DOHH2 (cell line): ENCODE data around the gene LIFR.

Experiments used
- H3F3A ChIP-seq: fragments of 200-600 bp; sonication (generic), shearing (Covaris generic); 2 replicates; pipeline ENCODE4 v1.6.0; 2016; ENCODE audit warnings: antibody characterized with exemption, mild to moderate bottlenecking; ENCODE audit not compliant: control insufficient read depth, insufficient read depth
- H3K27ac ChIP-seq: fragments of 200-600 bp; sonication (generic); 2 replicates; pipeline ENCODE4 v1.5.1; 2014; ENCODE audit warnings: low read depth, mild to moderate bottlenecking, low read length, moderate library complexity
- H3K27me3 ChIP-seq: fragments of 200-600 bp; sonication (generic); 2 replicates; pipeline ENCODE4 v1.6.1; 2014; ENCODE audit warnings: mild to moderate bottlenecking, low read length, mixed read lengths; ENCODE audit not compliant: control insufficient read depth
- H3K36me3 ChIP-seq: fragments of 200-600 bp; sonication (generic); 2 replicates; pipeline ENCODE4 v1.6.1; 2014; ENCODE audit warnings: mild to moderate bottlenecking, low read length, moderate library complexity, mixed read lengths; ENCODE audit not compliant: control insufficient read depth
- H3K4me1 ChIP-seq: fragments of 200-600 bp; sonication (generic); 2 replicates; pipeline ENCODE4 v1.6.1; 2014; ENCODE audit warnings: mild to moderate bottlenecking, low read length, mixed read lengths; ENCODE audit not compliant: control insufficient read depth
- H3K4me2 ChIP-seq: fragments of 200-600 bp; sonication (generic); 2 replicates; pipeline ENCODE4 v1.6.0; 2014; ENCODE audit warnings: mild to moderate bottlenecking, low read length, moderate library complexity
- H3K4me3 ChIP-seq: fragments of 200-600 bp; sonication (generic); 2 replicates; pipeline ENCODE4 v1.5.1; 2014; ENCODE audit warnings: mild to moderate bottlenecking, low read length, mixed read lengths
- H3K79me2 ChIP-seq: fragments of 200-600 bp; sonication (generic); 2 replicates; pipeline ENCODE4 v1.6.1; 2014; ENCODE audit warnings: mild to moderate bottlenecking, low read length, mixed read lengths; ENCODE audit not compliant: control insufficient read depth
- H3K9me2 ChIP-seq: fragments of 200-600 bp; sonication (generic); replicated peaks from 2 replicates; pipeline ENCODE4 v1.6.1; 2014; ENCODE audit warnings: mild to moderate bottlenecking, low read length, mixed read lengths; ENCODE audit not compliant: control insufficient read depth
- H3K9me3 ChIP-seq: fragments of 200-600 bp; sonication (generic); 2 replicates; pipeline ENCODE4 v1.6.1; 2014; ENCODE audit warnings: antibody characterized with exemption, low read length, mixed read lengths; ENCODE audit not compliant: control insufficient read depth, insufficient read depth
- H4K20me1 ChIP-seq: fragments of 200-600 bp; sonication (generic); 2 replicates; pipeline ENCODE4 v1.6.0; 2014; ENCODE audit warnings: low read depth, mild to moderate bottlenecking, antibody characterized with exemption, low read length, moderate library complexity; ENCODE audit not compliant: control insufficient read depth, insufficient read depth
- EZH2phosphoT487 ChIP-seq: fragments of 200-600 bp; sonication (generic); IDR thresholded peaks from 2 replicates; pipeline ENCODE4 v1.6.1; 2017; ENCODE audit warnings: borderline replicate concordance, mild to moderate bottlenecking, antibody characterized with exemption, low read length, moderate library complexity, mixed read lengths
- TF ChIP-seq, protein P1 (sequence below): fragments of 200-600 bp; sonication (generic); IDR thresholded peaks from one replicate; pipeline ENCODE4 v1.5.1; 2014; ENCODE audit warnings: antibody characterized with exemption, mild to moderate bottlenecking, low read depth, low read length; ENCODE audit not compliant: poor library complexity, severe bottlenecking

The LIFR gene

DNA sequence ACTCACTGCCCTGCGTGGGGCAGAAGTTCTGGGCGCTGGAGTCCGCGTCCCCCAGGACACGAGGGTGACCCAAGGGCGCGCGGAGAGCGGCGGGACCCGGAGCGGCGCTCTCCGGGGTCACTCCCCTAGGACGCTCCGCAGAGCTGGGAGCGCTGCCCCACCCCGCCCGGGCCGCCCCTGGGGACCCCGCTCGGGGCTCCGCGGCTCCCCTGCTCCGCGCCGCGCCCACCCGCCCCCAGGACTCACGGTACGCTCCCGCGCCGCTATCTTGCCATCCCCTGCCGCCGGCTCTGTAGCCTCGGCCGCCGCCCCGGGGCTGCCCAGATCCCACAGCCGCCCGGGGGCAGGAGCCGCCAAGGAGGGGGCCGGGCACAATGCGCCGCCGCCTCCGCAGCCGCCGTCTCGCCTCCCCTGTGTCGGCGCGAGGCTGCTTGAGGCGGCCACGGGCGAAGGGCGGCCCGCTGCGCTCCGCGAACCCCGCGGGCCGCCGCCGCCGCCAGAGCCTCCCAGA lies 303 bp downstream of the LIFR start:
- H3F3A ChIP-seq, result no peaks in the 10 kb centered on the region
- no peak overlapping the region for H3K27ac ChIP-seq
- TF ChIP-seq, protein P1, sequence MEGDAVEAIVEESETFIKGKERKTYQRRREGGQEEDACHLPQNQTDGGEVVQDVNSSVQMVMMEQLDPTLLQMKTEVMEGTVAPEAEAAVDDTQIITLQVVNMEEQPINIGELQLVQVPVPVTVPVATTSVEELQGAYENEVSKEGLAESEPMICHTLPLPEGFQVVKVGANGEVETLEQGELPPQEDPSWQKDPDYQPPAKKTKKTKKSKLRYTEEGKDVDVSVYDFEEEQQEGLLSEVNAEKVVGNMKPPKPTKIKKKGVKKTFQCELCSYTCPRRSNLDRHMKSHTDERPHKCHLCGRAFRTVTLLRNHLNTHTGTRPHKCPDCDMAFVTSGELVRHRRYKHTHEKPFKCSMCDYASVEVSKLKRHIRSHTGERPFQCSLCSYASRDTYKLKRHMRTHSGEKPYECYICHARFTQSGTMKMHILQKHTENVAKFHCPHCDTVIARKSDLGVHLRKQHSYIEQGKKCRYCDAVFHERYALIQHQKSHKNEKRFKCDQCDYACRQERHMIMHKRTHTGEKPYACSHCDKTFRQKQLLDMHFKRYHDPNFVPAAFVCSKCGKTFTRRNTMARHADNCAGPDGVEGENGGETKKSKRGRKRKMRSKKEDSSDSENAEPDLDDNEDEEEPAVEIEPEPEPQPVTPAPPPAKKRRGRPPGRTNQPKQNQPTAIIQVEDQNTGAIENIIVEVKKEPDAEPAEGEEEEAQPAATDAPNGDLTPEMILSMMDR, result no peak
- no peak for TF ChIP-seq EZH2phosphoT487
- no peaks in the 10 kb centered on the region for H3K4me1 ChIP-seq
- H3K4me2 ChIP-seq, result no peak overlapping the region
- no peaks in the 10 kb centered on the region for H3K27me3 ChIP-seq
- no peak overlapping the region for H3K4me3 ChIP-seq
- H3K36me3 ChIP-seq, result no peaks in the 10 kb centered on the region
- H3K79me2 ChIP-seq, result no peaks in the 10 kb centered on the region
- H4K20me1 ChIP-seq, result no peaks in the 10 kb centered on the region
- H3K9me2 ChIP-seq, result no peaks in the 10 kb centered on the region
- no peaks in the 10 kb centered on the region; the same call in 1 of the 2 replicates for H3K9me3 ChIP-seq

DNA sequence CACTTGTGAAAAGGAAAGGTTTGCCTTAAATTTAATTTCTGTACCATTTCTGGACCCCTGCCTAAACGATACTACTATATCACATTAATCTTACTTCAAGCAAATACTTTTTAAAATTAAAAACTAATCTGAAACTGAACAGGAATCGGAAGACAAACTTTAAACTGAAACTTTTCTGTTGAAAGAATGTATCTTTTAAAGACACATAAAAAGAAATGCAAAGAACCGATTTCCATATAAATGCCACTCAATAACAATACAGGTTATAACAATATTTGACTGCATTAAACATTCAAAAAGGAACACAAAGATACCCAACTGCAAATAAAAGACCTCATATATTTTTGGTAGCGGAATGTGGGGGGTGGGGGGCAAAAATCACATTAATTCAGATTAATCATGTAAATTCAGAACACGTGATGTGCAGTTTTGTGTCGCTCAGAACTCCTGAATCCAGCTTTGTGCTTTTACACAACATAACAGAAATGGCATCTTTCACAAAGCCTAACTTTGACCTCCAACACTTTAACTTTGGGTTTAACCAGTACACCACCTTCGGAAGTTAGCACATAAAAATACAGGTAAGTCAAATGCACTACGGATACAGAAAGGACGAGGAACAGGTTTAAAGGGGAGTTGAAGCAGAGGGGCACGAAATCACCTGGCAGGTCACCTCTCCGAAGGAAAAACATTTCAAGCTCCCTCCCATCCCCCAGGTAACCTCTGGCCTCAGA lies 925 bp downstream of the LIFR start:
- no peaks in the 10 kb centered on the region for H4K20me1 ChIP-seq
- H3K36me3 ChIP-seq, result no peaks in the 10 kb centered on the region
- no peaks in the 10 kb centered on the region for H3K9me2 ChIP-seq
- no peaks in the 10 kb centered on the region; the same call in 1 of the 2 replicates for H3K9me3 ChIP-seq
- no peaks in the 10 kb centered on the region for H3F3A ChIP-seq
- H3K27ac ChIP-seq, result no peak overlapping the region
- no peaks in the 10 kb centered on the region for H3K4me1 ChIP-seq
- no peak overlapping the region for H3K4me3 ChIP-seq
- H3K79me2 ChIP-seq, result no peaks in the 10 kb centered on the region
- H3K27me3 ChIP-seq, result no peaks in the 10 kb centered on the region
- no peak overlapping the region for H3K4me2 ChIP-seq
- TF ChIP-seq EZH2phosphoT487, result no peak

DNA sequence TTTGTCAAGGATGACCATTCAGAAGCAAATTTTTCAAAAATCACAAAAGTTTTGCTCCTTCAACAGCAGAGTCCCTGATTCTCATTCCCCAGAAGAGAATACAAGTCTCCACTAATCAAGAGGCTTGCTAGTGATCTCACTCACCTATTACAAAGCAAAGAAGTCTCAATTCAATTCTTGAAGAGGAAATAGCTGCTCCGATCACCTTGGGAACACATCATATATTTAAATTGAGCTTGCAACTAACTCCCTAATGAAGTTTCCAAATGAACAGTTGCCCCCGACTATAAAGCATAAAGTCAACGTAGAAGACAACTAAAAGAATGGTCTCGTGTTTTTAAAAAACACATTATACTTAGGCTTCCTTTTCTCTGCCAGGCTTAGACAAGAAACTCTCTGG lies 1.6 kb downstream of the LIFR start:
- Histone ChIP-seq H3K9me2 (no peaks in the 10 kb centered on the region), H3K27ac (no peak overlapping the region), H3K9me3 (no peaks in the 10 kb centered on the region; the same call in 1 of the 2 replicates), H3K4me1 (no peaks in the 10 kb centered on the region), H3F3A (no peaks in the 10 kb centered on the region), H3K4me3 (no peak overlapping the region), H3K27me3 (no peaks in the 10 kb centered on the region), H3K79me2 (no peaks in the 10 kb centered on the region), H3K36me3 (no peaks in the 10 kb centered on the region), H4K20me1 (no peaks in the 10 kb centered on the region), H3K4me2 (no peak overlapping the region)
- TF ChIP-seq, protein P1, result no peak
- no peak for TF ChIP-seq EZH2phosphoT487

DNA sequence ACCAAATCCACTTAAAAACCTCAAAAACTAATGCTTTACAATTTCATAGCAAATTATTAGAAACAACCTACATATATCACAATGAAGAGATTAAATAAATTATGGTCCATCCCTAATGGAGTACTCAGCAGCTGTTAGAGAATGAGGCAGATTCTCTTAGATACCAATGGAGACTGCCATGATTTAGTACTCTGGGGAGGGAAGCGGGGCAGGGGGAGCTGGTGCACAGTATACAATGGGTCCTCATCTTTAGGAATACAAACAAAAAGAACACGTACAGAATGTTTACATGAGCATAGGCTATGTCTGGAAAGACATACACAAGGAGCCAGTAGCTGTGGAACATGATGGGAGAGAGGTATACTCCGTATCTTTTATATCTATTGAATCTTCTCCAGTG lies 2.0 kb downstream of the LIFR start:
- Histone ChIP-seq H3K4me1 (no peaks in the 10 kb centered on the region), H3K27ac (no peak overlapping the region), H4K20me1 (no peaks in the 10 kb centered on the region), H3K9me3 (no peaks in the 10 kb centered on the region; the same call in 1 of the 2 replicates), H3K27me3 (no peaks in the 10 kb centered on the region), H3K9me2 (no peaks in the 10 kb centered on the region), H3K79me2 (no peaks in the 10 kb centered on the region), H3K4me3 (no peak overlapping the region), H3K36me3 (no peaks in the 10 kb centered on the region), H3K4me2 (no peak overlapping the region), H3F3A (no peaks in the 10 kb centered on the region)
- TF ChIP-seq, protein P1, result no peak
- TF ChIP-seq EZH2phosphoT487, result no peak
